Islet precursor cell (in vitro differentiated cells): ENCODE measurements around the gene OR2H1.
A peak's percentile ranks its signal among the peaks of the same experiment; 100 is the strongest.
"Not testable (repeated sequence)": the region's sequence is repeated elsewhere in the genome, so short reads cannot be mapped to it uniquely, and the experiment has no call there.

Experiments
- DNase-seq: peaks from one replicate; pipeline ENCODE4 v3.0.0-alpha.2; 2018

The OR2H1 gene

GRCh38 chr6:29456971-29457370, at the start of gene OR2H1, which contains the start of gene OR11A1:
Gene OR2H1, plus strand, starts transcription at chr6:29457155. Its CDS starts 4,615 bp downstream, at chr6:29461770.
Gene OR11A1, minus strand, starts transcription at chr6:29457071. Its CDS starts 29,430 bp downstream, at chr6:29427641.
- no peak for DNase-seq

GRCh38 chr6:29414588-29414987, 42.4 kb upstream of the OR2H1 start, which contains the start of gene OR12D1:
Gene OR12D1, plus strand, starts transcription at chr6:29414928.
- no peak for DNase-seq

GRCh38 chr6:29419516-29419915, 37.4 kb upstream of the OR2H1 start:
- DNase-seq, result no peak

GRCh38 chr6:29424168-29424567, 32.8 kb upstream of the OR2H1 start:
- DNase-seq, result no peak

- DNase-seq, result no peak
Observed at GRCh38 chr6:29424575-29424974, 32.4 kb upstream of the OR2H1 start.

GRCh38 chr6:29425075-29425474, 31.9 kb upstream of the OR2H1 start:
- DNase-seq, result no peak

GRCh38 chr6:29426654-29427053, 30.3 kb upstream of the OR2H1 start:
- no peak for DNase-seq

- DNase-seq, result not testable (repeated sequence)
Observed at GRCh38 chr6:29436730-29437129, 20.2 kb upstream of the OR2H1 start.

GRCh38 chr6:29439006-29439405, 17.9 kb upstream of the OR2H1 start, which contains the start of gene OR10C1:
Gene OR10C1, plus strand, starts transcription at chr6:29439306. Its CDS starts 710 bp downstream, at chr6:29440016.
- no peak for DNase-seq

GRCh38 chr6:29442719-29443118, 14.2 kb upstream of the OR2H1 start:
- no peak for DNase-seq

GRCh38 chr6:29444031-29444430, 12.9 kb upstream of the OR2H1 start:
- DNase-seq, result not testable (repeated sequence)

- peak; percentile 62 for DNase-seq
Observed at GRCh38 chr6:29447670-29448069, 9.3 kb upstream of the OR2H1 start.

GRCh38 chr6:29451471-29452193, 5.3 kb upstream of the OR2H1 start:
- no peak for DNase-seq

GRCh38 chr6:29461021-29461814, 4.3 kb downstream of the OR2H1 start:
- DNase-seq, result no peak

GRCh38 chr6:29462022-29462421, 5.1 kb downstream of the OR2H1 start:
- no peak for DNase-seq

GRCh38 chr6:29465279-29465678, 8.3 kb downstream of the OR2H1 start:
- no peak for DNase-seq

- no peak for DNase-seq
Observed at GRCh38 chr6:29465801-29466200, 8.8 kb downstream of the OR2H1 start.

- no peak for DNase-seq
Observed at GRCh38 chr6:29466241-29466640, 9.3 kb downstream of the OR2H1 start.

GRCh38 chr6:29474996-29475395, 18.0 kb downstream of the OR2H1 start:
- DNase-seq, result no peak

GRCh38 chr6:29477923-29478450, 21.0 kb downstream of the OR2H1 start:
- peak; percentile 48 for DNase-seq

GRCh38 chr6:29478740-29479139, 21.8 kb downstream of the OR2H1 start:
- peak; percentile 9 for DNase-seq

- DNase-seq, result peak; percentile 16
Observed at GRCh38 chr6:29479560-29479959, 22.6 kb downstream of the OR2H1 start.

- no peak for DNase-seq
Observed at GRCh38 chr6:29483186-29483585, 26.2 kb downstream of the OR2H1 start.

- DNase-seq, result no peak
Observed at GRCh38 chr6:29483735-29484134, 26.8 kb downstream of the OR2H1 start.
